HG02840 (cell line): ENCODE results near the gene PIP4K2A.

Experiments
- ATAC-seq: cut with Tn5 transposase; IDR thresholded peaks from one replicate; pipeline ENCODE4 v1.9.1; 2021; ENCODE audit warnings: mild to moderate bottlenecking, moderate library complexity, moderate number of reproducible peaks; ENCODE audit not compliant: unreplicated experiment, low FRiP score

PIP4K2A gene

DNA sequence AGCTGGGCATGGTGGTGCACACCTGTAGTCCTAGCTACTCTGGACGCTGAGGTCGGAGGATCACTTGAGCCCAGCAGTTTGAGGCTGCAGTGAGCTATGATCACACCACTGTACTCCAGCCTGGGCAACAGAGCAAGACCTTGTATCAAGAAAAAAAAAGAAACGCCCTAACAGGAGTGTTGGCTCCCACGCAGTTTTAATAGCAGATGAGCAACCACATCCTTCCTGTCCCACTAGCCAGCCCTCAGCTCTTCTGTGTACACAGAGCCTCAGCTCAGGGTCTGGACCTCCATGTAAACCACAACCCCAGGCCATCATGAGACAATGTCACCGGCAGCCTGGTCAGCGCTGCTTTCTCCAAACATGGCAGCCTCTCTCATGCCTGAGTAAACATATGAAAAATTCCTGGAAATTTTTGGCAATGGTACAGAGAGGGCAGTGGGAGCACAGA is 108.2 kb downstream of the PIP4K2A start:
- ATAC-seq: peak; percentile 94

GRCh38 chr10:22605168-22605567 is 109.2 kb downstream of the PIP4K2A start:
- peak; percentile 33 for ATAC-seq

GRCh38 chr10:22604344-22605126 is 109.8 kb downstream of the PIP4K2A start:
- no peak for ATAC-seq

GRCh38 chr10:22603581-22603980 is 110.8 kb downstream of the PIP4K2A start:
- ATAC-seq: no peak

DNA sequence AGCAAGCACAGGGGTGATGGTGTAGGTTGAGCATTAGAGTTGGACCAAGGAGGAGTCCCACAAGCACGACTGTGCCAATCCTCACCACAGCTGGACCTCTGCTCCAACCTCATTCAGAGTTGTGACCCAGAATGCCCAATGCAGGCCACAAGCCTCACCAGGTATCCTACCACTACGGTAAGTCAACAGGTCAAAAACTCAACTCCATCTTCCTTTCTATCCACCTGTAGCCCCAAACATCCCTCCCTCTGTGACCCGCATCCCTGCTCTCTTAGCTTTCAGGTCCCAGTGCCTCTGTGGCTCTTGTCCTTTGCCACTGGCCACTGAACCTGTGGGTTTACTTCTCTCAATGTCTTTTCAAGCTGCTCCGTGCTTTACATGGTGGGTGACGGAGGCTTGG is 112.8 kb downstream of the PIP4K2A start:
- ATAC-seq: no peak

GRCh38 chr10:22599636-22600228 is 114.6 kb downstream of the PIP4K2A start:
- no peak for ATAC-seq

GRCh38 chr10:22599048-22599561 is 115.3 kb downstream of the PIP4K2A start:
- no peak for ATAC-seq

DNA sequence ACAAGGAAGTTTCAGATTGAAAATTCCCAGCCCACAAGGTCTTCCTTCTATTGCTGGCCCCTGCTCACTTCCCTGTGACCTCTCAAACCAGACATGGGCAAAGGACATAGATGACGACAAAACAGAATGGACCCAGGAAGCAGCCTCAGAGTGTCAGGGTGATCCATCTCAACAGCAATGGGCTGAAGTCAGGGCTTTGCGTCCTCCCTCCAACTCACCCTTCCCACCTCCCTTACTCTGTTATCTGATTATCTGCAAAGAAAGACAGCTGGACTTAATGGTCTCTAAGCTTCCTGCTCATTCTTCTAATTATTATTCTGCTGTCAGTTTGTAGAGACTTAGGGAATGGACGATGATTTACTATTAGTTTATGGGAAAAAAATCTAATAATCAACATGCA is 115.9 kb downstream of the PIP4K2A start:
- no peak for ATAC-seq

DNA sequence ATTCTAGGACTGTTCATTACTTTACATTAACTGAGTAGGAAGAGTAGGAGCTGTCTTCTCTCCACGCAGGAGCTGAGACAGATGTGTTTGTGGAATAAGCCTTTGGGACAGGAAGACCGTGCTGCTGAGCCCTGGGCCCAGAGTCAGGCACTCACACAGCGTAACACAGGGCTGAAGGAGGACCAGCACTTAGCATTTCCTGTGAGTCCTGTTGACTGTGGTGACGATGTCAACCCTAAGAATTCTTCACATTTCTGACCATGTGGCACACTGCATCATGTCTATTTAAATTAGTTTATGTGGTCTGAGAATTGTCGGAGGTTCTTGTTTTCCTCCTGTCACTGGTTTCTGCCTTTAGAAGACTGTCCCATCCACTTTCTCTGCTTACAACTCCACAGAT is 117.2 kb downstream of the PIP4K2A start:
- ATAC-seq: no peak

GRCh38 chr10:22593636-22594198 is 120.7 kb downstream of the PIP4K2A start:
- no peak for ATAC-seq

DNA sequence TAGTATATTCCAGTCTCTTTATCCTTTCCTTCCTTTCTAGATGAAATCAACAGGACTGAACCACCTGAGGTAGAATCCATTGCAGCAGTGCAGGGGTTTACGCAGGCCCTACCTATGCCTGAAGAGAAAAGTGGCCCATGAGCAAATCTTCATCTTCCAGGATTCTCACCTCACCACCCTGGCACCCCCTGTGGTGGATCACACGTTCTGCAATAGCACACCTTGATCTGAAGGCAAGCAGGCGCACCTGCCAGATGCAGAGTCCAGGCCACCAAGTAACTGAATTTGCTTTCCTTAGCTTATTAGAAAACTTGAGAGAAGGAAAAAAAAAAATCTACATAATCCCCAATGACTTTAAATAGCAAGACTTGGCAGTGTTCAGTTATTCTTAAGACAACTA is 121.4 kb downstream of the PIP4K2A start:
- no peak for ATAC-seq

DNA sequence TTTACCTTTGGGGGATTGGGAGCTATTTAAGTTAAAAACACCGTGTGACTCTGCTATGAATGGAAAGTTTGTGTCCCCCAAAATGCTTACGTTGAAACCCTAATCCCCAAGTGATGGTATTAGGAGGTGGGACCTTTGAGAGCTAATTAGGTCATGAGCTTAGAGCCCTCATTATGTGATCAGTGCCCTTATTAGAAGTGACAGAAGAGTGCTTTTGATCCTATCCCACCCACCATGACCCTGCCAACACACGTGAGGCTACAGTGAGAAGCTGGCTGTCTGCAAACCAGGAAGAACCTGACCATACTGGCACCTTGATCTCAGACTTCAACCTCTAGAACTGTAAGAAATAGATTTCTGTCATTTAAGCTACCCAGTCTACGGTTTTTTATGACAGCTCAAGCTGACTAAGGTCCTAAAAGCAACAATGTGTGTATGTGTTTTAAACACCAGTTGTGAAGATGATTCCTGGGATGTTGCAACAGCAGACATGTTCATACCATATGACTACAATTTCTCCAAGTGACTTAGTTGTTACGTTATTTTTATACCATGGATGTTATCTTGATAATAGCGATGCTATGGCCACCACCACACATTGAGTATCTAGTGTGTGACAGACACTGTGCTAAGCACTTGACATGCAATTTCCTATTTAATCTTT is 124.4 kb downstream of the PIP4K2A start:
- ATAC-seq: no peak

GRCh38 chr10:22588462-22588861 is 125.9 kb downstream of the PIP4K2A start:
- ATAC-seq: no peak

DNA sequence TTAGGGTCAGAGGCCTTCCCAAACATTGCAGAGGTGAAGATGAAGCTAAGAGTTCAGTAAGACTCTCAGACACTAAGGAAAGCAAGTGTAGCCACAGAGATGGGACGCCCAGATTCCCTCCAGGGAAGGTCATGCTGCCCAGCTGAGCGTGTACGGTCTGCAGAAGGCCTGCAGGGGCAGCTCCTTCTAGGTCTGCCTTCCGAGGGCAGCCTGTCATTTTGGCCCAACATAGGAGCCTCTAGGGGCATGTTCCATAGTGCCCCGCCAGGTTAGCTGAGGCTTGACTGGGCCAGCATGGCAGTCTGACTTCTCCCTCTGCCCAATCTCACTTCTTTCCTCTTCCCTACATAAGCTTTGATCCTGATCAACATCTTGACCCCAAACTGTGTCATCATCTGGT is 130.7 kb downstream of the PIP4K2A start:
- no peak for ATAC-seq

DNA sequence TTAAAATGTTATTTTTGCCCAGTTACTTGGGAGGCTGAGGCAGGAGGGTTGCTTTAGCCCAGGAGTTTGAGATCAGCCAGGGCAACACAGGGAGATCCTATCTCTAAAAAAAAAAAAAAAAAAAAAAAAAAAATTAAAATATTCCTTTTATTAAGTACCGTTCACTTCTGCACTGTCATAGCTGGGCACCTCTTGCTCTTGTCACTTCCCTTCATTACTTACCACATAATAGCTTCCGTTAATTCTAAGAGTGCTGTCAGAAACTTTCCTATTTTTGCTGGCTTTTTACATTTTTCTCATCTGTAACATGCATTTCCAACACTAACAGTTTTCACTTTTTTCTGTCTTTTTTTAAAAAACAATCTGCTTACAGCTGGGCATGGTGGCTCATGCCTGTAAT is 132.9 kb downstream of the PIP4K2A start:
- no peak for ATAC-seq

DNA sequence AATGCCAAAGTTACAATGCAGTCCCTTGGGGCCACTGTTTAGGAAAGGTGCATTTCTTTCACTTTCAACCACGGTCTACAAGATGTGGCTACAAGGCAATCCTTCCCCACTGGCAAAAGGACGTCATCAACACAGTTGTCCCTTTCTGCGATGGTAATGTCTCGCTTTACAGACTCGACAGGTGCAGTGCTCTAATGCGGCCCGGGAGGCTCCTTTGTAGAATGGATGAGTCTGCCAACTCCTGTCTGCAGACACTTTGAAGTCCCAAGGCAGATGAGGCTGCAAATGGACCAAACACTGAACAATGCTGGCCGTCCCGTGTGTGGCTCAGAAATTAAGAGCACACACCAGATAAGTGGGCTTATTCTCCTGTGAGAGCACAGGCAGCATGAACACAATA is 133.7 kb downstream of the PIP4K2A start:
- no peak for ATAC-seq

DNA sequence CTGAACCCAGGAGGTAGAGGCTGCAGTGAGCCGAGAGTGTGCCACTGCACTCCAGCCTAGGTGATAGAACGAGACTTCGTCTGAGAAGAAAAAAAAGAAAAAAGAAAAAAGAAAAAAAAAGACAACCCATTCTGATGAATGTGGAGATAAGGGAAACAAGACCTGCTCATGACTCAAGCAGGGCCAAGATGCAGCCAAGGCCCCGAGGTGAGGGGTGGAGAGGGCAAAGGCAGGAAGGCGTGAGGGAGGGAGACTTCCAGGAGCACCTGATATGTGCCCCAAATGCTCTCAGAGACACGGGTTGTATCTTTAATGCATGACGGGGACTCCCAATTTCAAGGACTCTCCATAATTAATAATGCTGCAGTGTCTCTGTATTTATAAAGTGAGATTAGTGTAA is 134.6 kb downstream of the PIP4K2A start:
- no peak for ATAC-seq

DNA sequence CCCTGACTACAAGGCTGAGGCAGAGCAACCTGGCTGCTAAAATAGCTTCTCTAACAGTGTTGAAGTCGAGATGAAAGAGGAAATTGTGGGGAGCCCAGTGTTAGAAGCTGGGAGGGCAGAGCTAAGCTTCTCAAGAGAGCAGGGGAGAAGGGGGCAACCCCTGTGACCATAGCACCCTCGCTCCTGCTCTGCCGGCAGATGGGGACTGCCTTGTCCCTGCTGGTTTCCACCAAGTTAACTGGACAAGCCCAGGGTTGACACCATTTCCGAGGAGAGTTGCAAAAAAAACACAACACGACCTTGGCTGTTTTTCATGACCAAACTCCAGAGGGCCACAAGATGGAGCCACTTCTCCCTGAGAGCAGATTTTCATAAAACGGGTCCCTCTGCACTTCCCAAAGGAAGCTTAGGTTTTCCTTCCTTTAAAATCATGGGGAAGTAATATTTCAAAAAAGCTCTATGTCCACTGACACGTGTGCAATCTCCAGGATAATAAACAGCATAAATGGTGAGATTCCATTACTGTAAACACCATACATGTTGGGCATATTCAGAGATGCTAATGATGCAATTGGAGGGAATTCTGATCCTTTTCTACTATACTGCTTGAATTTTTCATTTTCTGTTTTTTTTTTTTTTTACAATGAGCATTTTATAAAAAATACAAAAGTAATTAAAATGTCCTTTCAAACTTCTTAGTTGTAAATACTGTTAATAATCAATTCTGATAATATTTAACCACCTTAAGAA is 140.4 kb downstream of the PIP4K2A start:
- no peak for ATAC-seq

GRCh38 chr10:22570733-22571430 is 143.5 kb downstream of the PIP4K2A start:
- ATAC-seq: no peak

DNA sequence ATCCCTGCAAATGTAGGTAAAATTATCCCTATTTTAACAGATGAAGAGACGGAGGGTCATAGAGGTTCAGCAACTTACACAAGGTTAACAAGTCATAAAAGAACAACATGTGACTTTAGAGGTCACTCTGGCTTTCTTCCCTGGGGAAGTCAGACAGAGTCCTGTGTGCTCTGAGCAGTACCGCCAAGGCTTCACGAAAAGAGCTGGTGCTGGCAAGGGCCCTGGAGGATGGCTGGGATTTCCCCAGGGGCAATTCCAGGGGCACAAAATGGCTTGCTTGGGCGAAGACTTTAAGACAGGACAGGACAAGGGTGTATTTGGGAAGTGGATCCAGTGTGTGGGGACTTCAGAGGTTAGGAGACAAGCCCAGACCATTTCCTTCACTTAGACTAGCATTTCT is 144.1 kb downstream of the PIP4K2A start:
- ATAC-seq: no peak
